Liver (tissue), 3 donors: ENCODE results near the gene ADAMTS19.

Source experiments
- CTCF ChIP-seq: fragments of 150-350 bp; IDR thresholded peaks from 2 replicates; pipeline ENCODE4 v1.5.1; 2017; ENCODE audit warnings: improper control_type of control experiment, low read depth, low read length; ENCODE audit not compliant: missing input control
- EGR1 ChIP-seq, 2 donors: IDR thresholded peaks; 2 replicates each; pipeline ENCODE4 v1.6.1; 2016 to 2018; ENCODE audit warnings: antibody characterized with exemption in 2 of 2, low read depth in 2 of 2
- FOXA1 ChIP-seq: IDR thresholded peaks from 2 replicates; pipeline ENCODE4 v1.6.1; 2016; ENCODE audit warnings: antibody characterized with exemption
- GABPA ChIP-seq, 2 donors: IDR thresholded peaks in 1 of 2; conservative IDR thresholded peaks in 1 of 2; 2 replicates each; pipeline ENCODE4 v1.6.1; 2016; ENCODE audit warnings: antibody characterized with exemption in 2 of 2, mild to moderate bottlenecking in 1 of 2, moderate library complexity in 1 of 2
- HNF4G ChIP-seq: IDR thresholded peaks from 2 replicates; pipeline ENCODE4 v1.6.1; 2016; ENCODE audit warnings: antibody characterized with exemption
- JUND ChIP-seq, 2 donors: IDR thresholded peaks; 2 replicates each; pipeline ENCODE4 v1.6.1; 2016; ENCODE audit warnings: antibody characterized with exemption in 2 of 2
- MAX ChIP-seq: IDR thresholded peaks from 2 replicates; pipeline ENCODE4 v1.6.1; 2016; ENCODE audit warnings: antibody characterized with exemption
- RAD21 ChIP-seq, 2 donors: IDR thresholded peaks; 2 replicates each; pipeline ENCODE4 v1.6.1; 2016; ENCODE audit warnings: antibody characterized with exemption in 2 of 2, mild to moderate bottlenecking in 2 of 2
- SP1 ChIP-seq: IDR thresholded peaks from 2 replicates; pipeline ENCODE4 v1.6.1; 2018; ENCODE audit warnings: antibody characterized with exemption, mild to moderate bottlenecking
- TAF1 ChIP-seq: conservative IDR thresholded peaks from 2 replicates; pipeline ENCODE4 v1.6.1; 2016; ENCODE audit warnings: antibody characterized with exemption, mild to moderate bottlenecking
- YY1 ChIP-seq: IDR thresholded peaks from 2 replicates; pipeline ENCODE4 v1.6.1; 2016; ENCODE audit warnings: antibody characterized with exemption, mild to moderate bottlenecking
- TF ChIP-seq, protein P1 (sequence below): IDR thresholded peaks from 2 replicates; pipeline ENCODE4 v1.6.1; 2016; ENCODE audit warnings: antibody characterized with exemption
- TF ChIP-seq, protein P2 (sequence below): IDR thresholded peaks from 2 replicates; pipeline ENCODE4 v1.6.1; 2016; ENCODE audit warnings: antibody characterized with exemption, mild to moderate bottlenecking
- TF ChIP-seq, protein P3 (sequence below): IDR thresholded peaks from 2 replicates; pipeline ENCODE4 v1.6.1; 2016; ENCODE audit warnings: antibody characterized with exemption
- donor health status: healthy.
- donor health status: healthy.

- no peak for TF ChIP-seq MAX
- no peak for TF ChIP-seq CTCF
- TF ChIP-seq, protein P1, sequence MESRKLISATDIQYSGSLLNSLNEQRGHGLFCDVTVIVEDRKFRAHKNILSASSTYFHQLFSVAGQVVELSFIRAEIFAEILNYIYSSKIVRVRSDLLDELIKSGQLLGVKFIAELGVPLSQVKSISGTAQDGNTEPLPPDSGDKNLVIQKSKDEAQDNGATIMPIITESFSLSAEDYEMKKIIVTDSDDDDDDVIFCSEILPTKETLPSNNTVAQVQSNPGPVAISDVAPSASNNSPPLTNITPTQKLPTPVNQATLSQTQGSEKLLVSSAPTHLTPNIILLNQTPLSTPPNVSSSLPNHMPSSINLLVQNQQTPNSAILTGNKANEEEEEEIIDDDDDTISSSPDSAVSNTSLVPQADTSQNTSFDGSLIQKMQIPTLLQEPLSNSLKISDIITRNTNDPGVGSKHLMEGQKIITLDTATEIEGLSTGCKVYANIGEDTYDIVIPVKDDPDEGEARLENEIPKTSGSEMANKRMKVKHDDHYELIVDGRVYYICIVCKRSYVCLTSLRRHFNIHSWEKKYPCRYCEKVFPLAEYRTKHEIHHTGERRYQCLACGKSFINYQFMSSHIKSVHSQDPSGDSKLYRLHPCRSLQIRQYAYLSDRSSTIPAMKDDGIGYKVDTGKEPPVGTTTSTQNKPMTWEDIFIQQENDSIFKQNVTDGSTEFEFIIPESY: no peak
- no peak for TF ChIP-seq GABPA (IDR thresholded peaks at IDR 0.05 in 1 of 2, conservative IDR thresholded peaks at IDR 0.05 in 1 of 2)
- TF ChIP-seq, protein P2, sequence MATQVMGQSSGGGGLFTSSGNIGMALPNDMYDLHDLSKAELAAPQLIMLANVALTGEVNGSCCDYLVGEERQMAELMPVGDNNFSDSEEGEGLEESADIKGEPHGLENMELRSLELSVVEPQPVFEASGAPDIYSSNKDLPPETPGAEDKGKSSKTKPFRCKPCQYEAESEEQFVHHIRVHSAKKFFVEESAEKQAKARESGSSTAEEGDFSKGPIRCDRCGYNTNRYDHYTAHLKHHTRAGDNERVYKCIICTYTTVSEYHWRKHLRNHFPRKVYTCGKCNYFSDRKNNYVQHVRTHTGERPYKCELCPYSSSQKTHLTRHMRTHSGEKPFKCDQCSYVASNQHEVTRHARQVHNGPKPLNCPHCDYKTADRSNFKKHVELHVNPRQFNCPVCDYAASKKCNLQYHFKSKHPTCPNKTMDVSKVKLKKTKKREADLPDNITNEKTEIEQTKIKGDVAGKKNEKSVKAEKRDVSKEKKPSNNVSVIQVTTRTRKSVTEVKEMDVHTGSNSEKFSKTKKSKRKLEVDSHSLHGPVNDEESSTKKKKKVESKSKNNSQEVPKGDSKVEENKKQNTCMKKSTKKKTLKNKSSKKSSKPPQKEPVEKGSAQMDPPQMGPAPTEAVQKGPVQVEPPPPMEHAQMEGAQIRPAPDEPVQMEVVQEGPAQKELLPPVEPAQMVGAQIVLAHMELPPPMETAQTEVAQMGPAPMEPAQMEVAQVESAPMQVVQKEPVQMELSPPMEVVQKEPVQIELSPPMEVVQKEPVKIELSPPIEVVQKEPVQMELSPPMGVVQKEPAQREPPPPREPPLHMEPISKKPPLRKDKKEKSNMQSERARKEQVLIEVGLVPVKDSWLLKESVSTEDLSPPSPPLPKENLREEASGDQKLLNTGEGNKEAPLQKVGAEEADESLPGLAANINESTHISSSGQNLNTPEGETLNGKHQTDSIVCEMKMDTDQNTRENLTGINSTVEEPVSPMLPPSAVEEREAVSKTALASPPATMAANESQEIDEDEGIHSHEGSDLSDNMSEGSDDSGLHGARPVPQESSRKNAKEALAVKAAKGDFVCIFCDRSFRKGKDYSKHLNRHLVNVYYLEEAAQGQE: no peak
- no peak for TF ChIP-seq YY1
- TF ChIP-seq, protein P3, sequence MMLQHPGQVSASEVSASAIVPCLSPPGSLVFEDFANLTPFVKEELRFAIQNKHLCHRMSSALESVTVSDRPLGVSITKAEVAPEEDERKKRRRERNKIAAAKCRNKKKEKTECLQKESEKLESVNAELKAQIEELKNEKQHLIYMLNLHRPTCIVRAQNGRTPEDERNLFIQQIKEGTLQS: no peak
- no peak for TF ChIP-seq RAD21 (IDR thresholded peaks at IDR 0.05)
- TF ChIP-seq JUND (IDR thresholded peaks at IDR 0.05): no peak
- no peak for TF ChIP-seq SP1
- no peak for TF ChIP-seq HNF4G
- no peak for TF ChIP-seq FOXA1
- no peak for TF ChIP-seq EGR1 (IDR thresholded peaks at IDR 0.05; ENCODE audit: low read depth in 2 of 2)
- TF ChIP-seq TAF1: no peak
Measured at GRCh38 chr5:129656952-129657351, 196.9 kb downstream of the ADAMTS19 start.
